Measurements from ENCODE around the gene NRDC. TPM values are rescaled to one million over a fixed set of nuclear protein-coding genes. Genes with fewer than 3 reads are reported as not detected.

The NRDC gene
- total RNA-seq, 4 donors from 2014 or later: 35.1 to 83.7 (median 64.1) TPM

DNA sequence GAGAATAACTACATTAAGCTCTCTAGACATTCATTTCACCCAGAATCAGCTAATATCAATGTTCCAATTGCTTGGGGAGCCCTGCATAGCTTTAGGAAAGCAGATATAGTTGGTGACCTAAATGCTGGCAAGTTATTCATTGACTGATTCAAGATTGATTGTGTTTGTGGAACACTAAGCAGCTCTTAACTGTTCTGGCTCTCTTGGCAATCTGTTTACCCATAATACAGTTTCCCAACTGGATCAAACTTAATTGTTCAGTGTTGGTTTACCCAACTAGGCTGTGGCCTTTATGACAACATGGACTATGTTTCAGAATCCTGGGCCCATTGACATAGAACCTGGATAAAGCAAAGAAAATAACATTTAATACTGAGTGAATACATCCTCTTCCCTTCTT lies 83.7 kb downstream of the NRDC start:
- Histone ChIP-seq H3K27me3 (no peaks in the 10 kb centered on the region), H3K27ac (no peak overlapping the region), H3K4me3 (no peak overlapping the region), H3K9me3 (no peaks in the 10 kb centered on the region), H3K4me1 (no peaks in the 10 kb centered on the region), H3K36me3 (peaks cover 5 to 100% (median 30%) of the 10 kb centered on the region in 3 donors)
- intact Hi-C loops (cut with DNase I): no loop called here
- no peak for DNase-seq
- TF ChIP-seq, protein P1, sequence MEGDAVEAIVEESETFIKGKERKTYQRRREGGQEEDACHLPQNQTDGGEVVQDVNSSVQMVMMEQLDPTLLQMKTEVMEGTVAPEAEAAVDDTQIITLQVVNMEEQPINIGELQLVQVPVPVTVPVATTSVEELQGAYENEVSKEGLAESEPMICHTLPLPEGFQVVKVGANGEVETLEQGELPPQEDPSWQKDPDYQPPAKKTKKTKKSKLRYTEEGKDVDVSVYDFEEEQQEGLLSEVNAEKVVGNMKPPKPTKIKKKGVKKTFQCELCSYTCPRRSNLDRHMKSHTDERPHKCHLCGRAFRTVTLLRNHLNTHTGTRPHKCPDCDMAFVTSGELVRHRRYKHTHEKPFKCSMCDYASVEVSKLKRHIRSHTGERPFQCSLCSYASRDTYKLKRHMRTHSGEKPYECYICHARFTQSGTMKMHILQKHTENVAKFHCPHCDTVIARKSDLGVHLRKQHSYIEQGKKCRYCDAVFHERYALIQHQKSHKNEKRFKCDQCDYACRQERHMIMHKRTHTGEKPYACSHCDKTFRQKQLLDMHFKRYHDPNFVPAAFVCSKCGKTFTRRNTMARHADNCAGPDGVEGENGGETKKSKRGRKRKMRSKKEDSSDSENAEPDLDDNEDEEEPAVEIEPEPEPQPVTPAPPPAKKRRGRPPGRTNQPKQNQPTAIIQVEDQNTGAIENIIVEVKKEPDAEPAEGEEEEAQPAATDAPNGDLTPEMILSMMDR (IDR thresholded peaks at IDR 0.05): no peak
- no peak for TF ChIP-seq POLR2A (IDR thresholded peaks at IDR 0.05)

DNA sequence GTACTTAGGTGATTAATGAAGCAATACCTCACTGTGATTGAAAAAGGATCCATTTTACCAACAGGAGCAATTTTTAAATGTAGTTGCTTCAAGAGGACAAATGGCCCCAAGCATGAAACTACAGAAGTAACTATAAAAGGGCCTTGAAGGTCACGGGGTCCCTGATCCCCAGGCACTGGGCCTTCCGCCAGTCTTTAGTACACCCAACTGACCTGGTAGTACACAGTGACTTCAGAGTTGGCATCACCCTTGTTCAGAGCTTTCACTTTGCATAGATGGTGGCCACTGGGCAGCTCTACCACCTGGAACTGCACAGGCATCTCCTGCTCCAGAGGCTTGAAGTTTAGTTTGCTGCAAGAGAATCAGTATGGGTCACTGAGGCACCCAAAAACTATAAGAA lies 84.3 kb downstream of the NRDC start:
- H3K27me3 ChIP-seq: no peaks in the 10 kb centered on the region
- TF ChIP-seq POLR2A (IDR thresholded peaks at IDR 0.05): no peak
- TF ChIP-seq, protein P1 (IDR thresholded peaks at IDR 0.05): no peak
- intact Hi-C loops (cut with DNase I): no loop called here
- DNase-seq: no peak
- H3K4me1 ChIP-seq: no peaks in the 10 kb centered on the region
- no peaks in the 10 kb centered on the region for H3K9me3 ChIP-seq
- H3K36me3 ChIP-seq: peaks cover 5 to 100% (median 33%) of the 10 kb centered on the region in 3 donors
- H3K27ac ChIP-seq: no peak overlapping the region
- 80 to 100% methylated on average over 2 of the region's 2 CpGs for WGBS, 2 donors
- H3K4me3 ChIP-seq: no peak overlapping the region

DNA sequence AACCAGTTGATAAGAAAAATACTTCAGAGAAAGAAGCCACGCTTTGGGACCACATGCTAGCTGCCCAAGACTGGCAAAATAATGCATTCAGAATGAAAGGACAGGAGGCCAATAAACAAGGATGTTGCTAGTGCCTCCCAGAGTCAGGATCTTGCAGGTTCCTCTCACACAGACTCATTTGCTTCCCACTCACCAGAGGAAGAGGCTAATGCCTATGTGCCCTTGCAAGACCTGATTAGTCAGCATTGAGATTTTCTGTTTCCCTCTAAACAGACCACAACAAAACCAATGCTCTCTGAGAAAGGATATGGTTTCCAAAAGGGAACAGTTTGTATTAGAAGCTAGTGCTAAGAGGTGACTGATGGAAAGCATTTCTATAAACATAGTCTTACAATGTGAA lies 85.7 kb downstream of the NRDC start:
- Histone ChIP-seq H3K4me3 (no peak overlapping the region), H3K9me3 (no peaks in the 10 kb centered on the region), H3K27ac (no peak overlapping the region), H3K27me3 (no peaks in the 10 kb centered on the region), H3K36me3 (peaks cover 5 to 100% (median 40%) of the 10 kb centered on the region in 3 donors), H3K4me1 (no peaks in the 10 kb centered on the region)
- no peak for DNase-seq
- 92 to 95% methylated on average over 1 of the region's 1 CpG for WGBS, 2 donors
- no peak for TF ChIP-seq POLR2A (IDR thresholded peaks at IDR 0.05)
- TF ChIP-seq, protein P1 (IDR thresholded peaks at IDR 0.05): no peak
- intact Hi-C loops (cut with DNase I): no loop called here

DNA sequence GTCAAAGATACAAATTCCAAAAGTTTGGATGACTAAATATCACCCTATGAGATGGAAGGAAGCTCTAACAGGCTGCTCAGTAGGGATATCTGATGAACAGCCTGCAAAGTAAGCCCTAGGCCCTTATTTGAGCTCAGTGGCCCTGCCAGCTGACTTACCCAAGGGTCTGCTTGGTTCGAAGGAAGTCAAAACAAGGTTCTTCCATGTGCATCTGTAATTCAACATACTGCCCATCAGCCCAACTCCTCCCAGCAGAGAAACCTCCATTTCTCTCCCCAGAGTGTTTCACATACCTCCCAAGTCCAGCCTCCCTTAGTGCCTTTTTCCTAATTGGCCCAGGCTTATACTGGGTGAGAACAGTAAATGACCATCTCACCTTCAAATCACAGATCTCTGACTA lies 86.6 kb downstream of the NRDC start:
- H3K27ac ChIP-seq: no peak overlapping the region
- peaks cover 5 to 100% (median 40%) of the 10 kb centered on the region in 3 donors for H3K36me3 ChIP-seq
- no peaks in the 10 kb centered on the region for H3K27me3 ChIP-seq
- no peak for DNase-seq
- intact Hi-C loops (cut with DNase I): no loop called here
- TF ChIP-seq POLR2A (IDR thresholded peaks at IDR 0.05): no peak
- TF ChIP-seq, protein P1 (IDR thresholded peaks at IDR 0.05): no peak
- no peaks in the 10 kb centered on the region for H3K4me1 ChIP-seq
- WGBS, 2 donors: 100% methylated on average over 1 of the region's 1 CpG
- no peaks in the 10 kb centered on the region for H3K9me3 ChIP-seq
- no peak overlapping the region for H3K4me3 ChIP-seq

DNA sequence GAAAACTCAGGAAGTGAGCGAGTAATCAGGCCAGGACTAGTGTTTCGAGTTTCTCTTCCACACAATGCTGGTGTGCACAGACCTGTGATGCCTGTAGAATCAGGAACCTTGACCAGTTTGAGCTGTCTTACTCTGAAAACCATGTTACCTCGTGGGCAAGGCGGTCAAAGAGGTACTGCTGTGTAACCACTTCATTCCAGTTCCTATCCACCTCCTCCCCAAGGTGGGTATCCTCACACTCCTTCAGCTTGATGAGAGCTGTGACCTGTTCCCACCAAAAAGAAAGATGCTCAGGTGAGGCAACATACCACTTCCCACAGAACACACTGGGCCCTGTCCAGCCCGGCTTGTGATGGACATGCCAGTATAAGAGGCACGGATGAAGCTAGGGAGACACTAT lies 88.1 kb downstream of the NRDC start:
- Histone ChIP-seq H3K4me3 (no peak overlapping the region), H3K9me3 (no peaks in the 10 kb centered on the region), H3K4me1 (no peaks in the 10 kb centered on the region), H3K27me3 (no peaks in the 10 kb centered on the region), H3K36me3 (peaks cover 5 to 100% (median 40%) of the 10 kb centered on the region in 3 donors), H3K27ac (no peak overlapping the region)
- intact Hi-C loops (cut with DNase I): no loop called here
- no peak for DNase-seq
- TF ChIP-seq POLR2A (IDR thresholded peaks at IDR 0.05): no peak
- TF ChIP-seq, protein P1 (IDR thresholded peaks at IDR 0.05): no peak
- WGBS, 2 donors: 92 to 98% methylated on average over 4 of the region's 6 CpGs

All from esophagus squamous epithelium (tissue), 5 donors.